ENCODE results near the gene SOS1. TPM values are rescaled to one million over a fixed set of nuclear protein-coding genes. Genes with fewer than 3 reads are reported as not detected.

Gene SOS1
- total RNA-seq, 2 donors from 2014 or later, result 15.3 to 21.3 TPM

- no peaks in the 10 kb centered on the region for H3K27me3 ChIP-seq
- no peaks in the 10 kb centered on the region for H3K4me1 ChIP-seq
- TF ChIP-seq CTCF (IDR thresholded peaks at IDR 0.05), result no peak
- DNase-seq (ENCODE audit: low spot score), result no peak
- no peaks in the 10 kb centered on the region for H3K36me3 ChIP-seq
- H3K27ac ChIP-seq, result no peak overlapping the region
- no peaks in the 10 kb centered on the region for H3K9me3 ChIP-seq
- no peak overlapping the region for H3K4me3 ChIP-seq
Observed at GRCh38 chr2:39109537-39109936, 11.3 kb downstream of the SOS1 start.

DNA sequence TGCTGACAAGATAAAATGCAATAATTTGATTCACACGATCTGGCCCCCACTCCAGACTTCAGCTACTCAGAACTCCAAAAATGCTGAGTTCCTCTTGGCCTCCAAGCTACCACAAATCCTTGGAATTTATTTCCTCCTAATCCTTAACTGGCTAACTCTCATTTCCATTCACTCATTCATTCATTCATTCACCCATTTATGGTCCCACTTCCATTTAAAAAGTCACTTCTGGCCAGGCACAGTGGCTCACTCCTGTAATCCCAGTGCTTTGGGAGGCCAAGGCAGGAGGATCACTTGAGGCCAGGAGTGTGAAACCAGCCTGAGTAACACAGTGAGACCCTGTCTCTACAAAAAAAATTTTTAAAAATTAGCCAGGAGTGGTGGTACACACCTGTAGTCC, 12.5 kb downstream of the SOS1 start:
- Histone ChIP-seq H3K4me3 (no peak overlapping the region), H3K27ac (no peak overlapping the region), H3K9me3 (no peaks in the 10 kb centered on the region), H3K36me3 (no peaks in the 10 kb centered on the region), H3K4me1 (no peaks in the 10 kb centered on the region), H3K27me3 (no peaks in the 10 kb centered on the region)
- no peak for DNase-seq (ENCODE audit: low spot score)
- no peak for TF ChIP-seq CTCF (IDR thresholded peaks at IDR 0.05)

DNA sequence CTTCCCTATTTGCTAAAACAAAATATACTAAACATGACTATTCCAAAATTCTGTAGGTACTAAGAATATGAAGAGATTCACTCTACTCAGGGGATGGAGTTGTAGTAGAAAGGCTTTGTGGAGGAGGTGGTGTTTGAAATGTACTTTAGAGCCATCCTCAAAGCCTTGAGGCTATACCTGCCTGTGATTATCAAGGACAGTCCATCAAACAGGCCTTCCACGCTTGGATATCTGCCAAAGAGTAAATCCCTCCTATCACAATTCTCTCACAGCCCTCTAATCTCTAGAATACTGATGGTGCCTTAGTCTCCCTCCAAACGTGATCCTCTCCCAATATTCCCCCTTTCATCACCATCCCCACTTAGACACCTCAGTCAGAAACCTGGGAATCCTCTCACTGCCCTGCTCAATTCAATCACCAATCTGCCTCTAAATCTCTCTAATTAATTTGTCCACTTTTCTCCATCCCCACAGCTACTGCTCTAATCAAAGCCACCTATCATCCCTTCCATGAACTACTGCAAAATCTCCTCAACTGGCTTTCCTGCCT, 13.1 kb downstream of the SOS1 start:
- Histone ChIP-seq H3K4me3 (no peak overlapping the region), H3K4me1 (no peaks in the 10 kb centered on the region), H3K27me3 (no peaks in the 10 kb centered on the region), H3K27ac (no peak overlapping the region), H3K36me3 (no peaks in the 10 kb centered on the region), H3K9me3 (no peaks in the 10 kb centered on the region)
- no peak for DNase-seq (ENCODE audit: low spot score)
- no peak for TF ChIP-seq CTCF (IDR thresholded peaks at IDR 0.05)

GRCh38 chr2:39107156-39107555, 13.7 kb downstream of the SOS1 start:
- H3K4me3 ChIP-seq, result no peak overlapping the region
- H3K9me3 ChIP-seq, result no peaks in the 10 kb centered on the region
- no peaks in the 10 kb centered on the region for H3K36me3 ChIP-seq
- H3K27ac ChIP-seq, result no peak overlapping the region
- H3K27me3 ChIP-seq, result no peaks in the 10 kb centered on the region
- no peak for DNase-seq (ENCODE audit: low spot score)
- H3K4me1 ChIP-seq, result no peaks in the 10 kb centered on the region
- no peak for TF ChIP-seq CTCF (IDR thresholded peaks at IDR 0.05)

GRCh38 chr2:39099870-39100728, 20.8 kb downstream of the SOS1 start:
- no peak for TF ChIP-seq CTCF (IDR thresholded peaks at IDR 0.05)

More at GRCh38 chr2:39099870-39100728, 20.8 kb downstream of the SOS1 start:
- Histone ChIP-seq H3K4me3 (no peak overlapping the region), H3K36me3 (no peaks in the 10 kb centered on the region), H3K27ac (no peak overlapping the region), H3K27me3 (no peaks in the 10 kb centered on the region), H3K4me1 (peaks cover 0 to 9% of the 10 kb centered on the region in 2 donors), H3K9me3 (no peaks in the 10 kb centered on the region)
- no peak for DNase-seq (ENCODE audit: low spot score)
